ENCODE data around the gene CDYL2. TPM values are rescaled to one million over a fixed set of nuclear protein-coding genes. Genes with fewer than 3 reads are reported as not detected.

CDYL2 gene
- total and polyA plus RNA-seq, 11 donors: 0.80 to 8.6 (median 3.5) TPM

DNA sequence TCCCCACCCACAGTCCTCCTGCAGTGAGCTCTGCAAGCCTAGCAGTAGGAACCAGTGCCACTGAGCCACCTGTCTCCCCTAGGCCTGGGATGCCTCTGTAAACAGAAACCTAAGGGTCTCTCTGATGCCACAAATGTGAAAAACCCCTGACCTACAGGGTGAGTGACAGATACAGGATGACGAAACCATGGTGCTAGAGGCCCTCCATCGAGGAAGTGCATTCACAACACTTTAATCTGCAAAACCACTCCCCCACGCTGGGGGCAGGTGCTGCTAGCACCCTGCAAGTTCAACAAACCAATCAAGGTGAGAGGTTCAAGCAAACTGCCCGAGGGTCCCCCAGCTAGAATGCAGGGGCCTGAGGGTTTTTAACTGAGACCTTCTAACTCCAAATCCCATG is 59.5 kb downstream of the CDYL2 start:
- intact Hi-C loops (cut with DNase I): no loop called here
- WGBS, 4 donors: 62 to 71% (median 69%) methylated on average over 4 of the region's 4 CpGs

DNA sequence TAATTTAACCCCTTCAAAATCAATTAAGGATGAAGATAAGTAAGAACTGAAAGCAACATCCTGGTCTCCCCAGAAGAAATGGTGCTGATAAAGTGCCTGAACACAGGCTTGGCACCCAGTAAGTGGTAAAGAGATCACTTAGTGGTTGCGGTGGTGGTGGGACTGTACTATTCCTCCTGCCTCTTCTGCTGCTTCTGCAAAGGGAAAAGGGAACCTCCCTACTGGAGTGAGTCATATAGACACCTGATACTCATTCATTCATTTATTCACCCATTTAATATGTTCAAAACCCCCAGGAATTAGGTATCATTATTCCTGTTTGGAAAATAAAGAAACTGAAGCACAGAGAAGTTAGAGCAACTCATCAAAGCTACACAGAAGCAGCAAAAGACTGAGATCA is 60.6 kb downstream of the CDYL2 start:
- no peaks in the 10 kb centered on the region for H3K36me3 ChIP-seq
- peaks cover 0 to 6% (median 0%) of the 10 kb centered on the region in 12 donors for H3K4me1 ChIP-seq
- no peak for ATAC-seq
- intact Hi-C loops (cut with DNase I): no loop called here
- WGBS, 4 donors: 88 to 97% (median 94%) methylated on average over 1 of the region's 1 CpG
- TF ChIP-seq, protein P1, sequence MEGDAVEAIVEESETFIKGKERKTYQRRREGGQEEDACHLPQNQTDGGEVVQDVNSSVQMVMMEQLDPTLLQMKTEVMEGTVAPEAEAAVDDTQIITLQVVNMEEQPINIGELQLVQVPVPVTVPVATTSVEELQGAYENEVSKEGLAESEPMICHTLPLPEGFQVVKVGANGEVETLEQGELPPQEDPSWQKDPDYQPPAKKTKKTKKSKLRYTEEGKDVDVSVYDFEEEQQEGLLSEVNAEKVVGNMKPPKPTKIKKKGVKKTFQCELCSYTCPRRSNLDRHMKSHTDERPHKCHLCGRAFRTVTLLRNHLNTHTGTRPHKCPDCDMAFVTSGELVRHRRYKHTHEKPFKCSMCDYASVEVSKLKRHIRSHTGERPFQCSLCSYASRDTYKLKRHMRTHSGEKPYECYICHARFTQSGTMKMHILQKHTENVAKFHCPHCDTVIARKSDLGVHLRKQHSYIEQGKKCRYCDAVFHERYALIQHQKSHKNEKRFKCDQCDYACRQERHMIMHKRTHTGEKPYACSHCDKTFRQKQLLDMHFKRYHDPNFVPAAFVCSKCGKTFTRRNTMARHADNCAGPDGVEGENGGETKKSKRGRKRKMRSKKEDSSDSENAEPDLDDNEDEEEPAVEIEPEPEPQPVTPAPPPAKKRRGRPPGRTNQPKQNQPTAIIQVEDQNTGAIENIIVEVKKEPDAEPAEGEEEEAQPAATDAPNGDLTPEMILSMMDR (IDR thresholded peaks at IDR 0.05): no peak
- TF ChIP-seq POLR2A (IDR thresholded peaks at IDR 0.05): no peak
- H3K27ac ChIP-seq: no peak overlapping the region
- H3K27me3 ChIP-seq: no peaks in the 10 kb centered on the region
- no peak for DNase-seq
- no peak overlapping the region for H3K4me3 ChIP-seq
- peaks cover 0 to 26% (median 11%) of the 10 kb centered on the region in 12 donors for H3K9me3 ChIP-seq

More for the DNA sequence above, 59.5 kb downstream of the CDYL2 start:
- ATAC-seq (no peak), DNase-seq (no peak)
- Histone ChIP-seq H3K4me1 (peaks cover 0 to 6% (median 0%) of the 10 kb centered on the region in 12 donors), H3K27me3 (no peaks in the 10 kb centered on the region), H3K27ac (no peak overlapping the region), H3K36me3 (no peaks in the 10 kb centered on the region), H3K4me3 (no peak overlapping the region), H3K9me3 (peaks cover 0 to 16% (median 8%) of the 10 kb centered on the region in 12 donors)
- TF ChIP-seq POLR2A (IDR thresholded peaks at IDR 0.05): no peak
- TF ChIP-seq, protein P1 (IDR thresholded peaks at IDR 0.05): no peak

DNA sequence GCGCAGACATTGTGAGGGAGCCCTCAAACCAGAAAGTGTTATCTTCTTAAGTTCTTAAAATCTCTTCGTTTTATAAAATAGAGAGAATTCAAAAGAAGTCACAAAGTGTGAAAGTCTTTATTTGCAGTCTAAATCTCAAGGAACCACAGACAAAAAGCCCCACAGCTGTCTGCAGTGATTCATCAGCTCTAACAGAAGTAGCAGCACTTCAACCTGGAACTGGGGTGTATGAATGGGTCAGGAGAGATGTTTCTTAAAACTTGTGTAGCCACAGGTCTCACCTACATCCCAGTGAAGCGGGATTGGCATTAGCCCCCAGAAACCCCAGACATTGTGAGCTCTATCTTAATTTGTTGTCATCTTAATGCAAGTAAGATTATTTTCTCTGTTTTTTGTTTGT is 61.1 kb downstream of the CDYL2 start:
- intact Hi-C loops (cut with DNase I): no loop called here
- H3K9me3 ChIP-seq: peaks cover 0 to 30% (median 11%) of the 10 kb centered on the region in 12 donors
- peaks cover 0 to 6% (median 0%) of the 10 kb centered on the region in 12 donors for H3K4me1 ChIP-seq
- H3K36me3 ChIP-seq: no peaks in the 10 kb centered on the region
- 87 to 89% (median 88%) methylated on average over 3 of the region's 3 CpGs for WGBS, 4 donors
- TF ChIP-seq, protein P1 (IDR thresholded peaks at IDR 0.05): no peak
- no peak for TF ChIP-seq POLR2A (IDR thresholded peaks at IDR 0.05)
- H3K4me3 ChIP-seq: no peak overlapping the region
- H3K27me3 ChIP-seq: no peaks in the 10 kb centered on the region
- DNase-seq (no peak), ATAC-seq (no peak)
- H3K27ac ChIP-seq: no peak overlapping the region

DNA sequence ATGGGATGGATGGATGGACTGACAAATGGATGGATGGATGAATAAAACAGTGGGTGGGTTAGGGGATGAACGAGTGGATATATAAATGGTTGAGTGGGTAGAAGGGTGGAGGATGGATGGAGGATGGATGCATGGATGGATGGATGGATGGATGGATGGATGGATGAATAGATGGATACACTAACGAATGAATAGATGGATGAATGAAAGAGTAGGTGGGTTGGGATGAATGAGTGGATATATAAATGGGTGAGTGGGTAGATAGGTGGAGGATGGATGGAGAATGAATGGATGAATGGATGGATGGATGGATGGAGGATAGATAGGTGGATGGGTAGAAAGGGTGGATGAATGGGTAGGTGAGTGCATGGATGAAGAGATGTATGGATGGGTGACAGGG is 62.1 kb downstream of the CDYL2 start:
- Histone ChIP-seq H3K27ac (no peak overlapping the region), H3K9me3 (peaks cover 0 to 36% (median 11%) of the 10 kb centered on the region in 12 donors), H3K4me1 (peaks cover 0 to 6% (median 0%) of the 10 kb centered on the region in 12 donors), H3K36me3 (no peaks in the 10 kb centered on the region), H3K4me3 (no peak overlapping the region), H3K27me3 (no peaks in the 10 kb centered on the region)
- no peak for TF ChIP-seq POLR2A (IDR thresholded peaks at IDR 0.05)
- TF ChIP-seq, protein P1 (IDR thresholded peaks at IDR 0.05): no peak
- DNase-seq: no peak
- intact Hi-C loops (cut with DNase I): no loop called here
- ATAC-seq: no peak
- 72 to 84% (median 79%) methylated on average over 2 of the region's 2 CpGs for WGBS, 4 donors
